Thyroid gland (tissue), 4 donors: ENCODE data around the gene MED13. TPM values are rescaled to one million over a fixed set of nuclear protein-coding genes. Genes with fewer than 3 reads are reported as not detected.
"Not testable (repeated sequence)": the region's sequence is repeated elsewhere in the genome, so short reads cannot be mapped to it uniquely, and the experiment has no call there.

ENCODE experiments used
- DNase-seq, 2 donors: peaks; one replicate each; pipeline ENCODE4 v3.0.0-alpha.2; 2019
- H3K27ac ChIP-seq, 3 donors: fragments of 200-600 bp; sonication (generic); 1 replicate in 2 of 3; 2 replicates in 1 of 3; pipeline ENCODE4 v1.5.1; 2016 to 2019; ENCODE audit warnings: mild to moderate bottlenecking in 1 of 3, moderate library complexity in 1 of 3
- H3K27me3 ChIP-seq: fragments of 200-600 bp; sonication (generic); one replicate; pipeline ENCODE4 v1.5.1; 2019
- H3K36me3 ChIP-seq, 2 donors: fragments of 200-600 bp; sonication (generic); one replicate each; pipeline ENCODE4 v1.5.1; 2016 to 2019
- H3K4me1 ChIP-seq, 2 donors: fragments of 200-600 bp; sonication (generic); one replicate each; pipeline ENCODE4 v1.5.1; 2017 to 2019
- H3K4me3 ChIP-seq, 3 donors: fragments of 200-600 bp; sonication (generic); replicated peaks in 1 of 3; 1 replicate in 2 of 3; 2 replicates in 1 of 3; pipeline ENCODE4 v1.5.1; 2016; ENCODE audit warnings: mild to moderate bottlenecking in 1 of 3
- H3K9me3 ChIP-seq: fragments of 200-600 bp; sonication (generic); one replicate; pipeline ENCODE4 v1.5.1; 2017
- POLR2A ChIP-seq, 2 donors: fragments of 450-650 bp; IDR thresholded peaks; one replicate each; pipeline ENCODE4 v1.6.1; 2017; ENCODE audit warnings: antibody characterized with exemption in 2 of 2, mild to moderate bottlenecking in 2 of 2, moderate library complexity in 1 of 2
- WGBS, 2 donors: methylation state at CpG; one replicate each; pipeline ENCODE4 v1.1.5; 2017; 5-methylcytosine and 5-hydroxymethylcytosine counted together
- intact Hi-C: fragments of 100-400 bp; cut with DNase I; formaldehyde crosslinking; loops from one replicate; pipeline ENCODE4 v1.15.1; 2023
- total RNA-seq, 4 donors: library from RNA; depleted of rRNA; stranded (reverse); fragments of >200 nt; gene quantifications; one replicate each; pipeline ENCODE4 v1.2.3, GENCODE V29; 2016
- TF ChIP-seq, protein P1 (sequence below), 6 experiments: fragments of 200-600 bp in 3 of 6; fragments of 450-650 bp in 3 of 6; sonication (generic) in 3 of 6; IDR thresholded peaks; one replicate each; pipeline ENCODE4 v1.5.1; 2016 to 2019; ENCODE audit warnings: antibody characterized with exemption in 6 of 6, mild to moderate bottlenecking in 2 of 6, inconsistent platforms in 1 of 6, moderate library complexity in 1 of 6

Gene MED13
- total RNA-seq, 4 donors from 2014 or later, result 58.9 to 156 (median 83.3) TPM

GRCh38 chr17:62004388-62004787 lies 60.7 kb downstream of the MED13 start:
- no peak for TF ChIP-seq POLR2A (IDR thresholded peaks at IDR 0.05)
- TF ChIP-seq, protein P1, sequence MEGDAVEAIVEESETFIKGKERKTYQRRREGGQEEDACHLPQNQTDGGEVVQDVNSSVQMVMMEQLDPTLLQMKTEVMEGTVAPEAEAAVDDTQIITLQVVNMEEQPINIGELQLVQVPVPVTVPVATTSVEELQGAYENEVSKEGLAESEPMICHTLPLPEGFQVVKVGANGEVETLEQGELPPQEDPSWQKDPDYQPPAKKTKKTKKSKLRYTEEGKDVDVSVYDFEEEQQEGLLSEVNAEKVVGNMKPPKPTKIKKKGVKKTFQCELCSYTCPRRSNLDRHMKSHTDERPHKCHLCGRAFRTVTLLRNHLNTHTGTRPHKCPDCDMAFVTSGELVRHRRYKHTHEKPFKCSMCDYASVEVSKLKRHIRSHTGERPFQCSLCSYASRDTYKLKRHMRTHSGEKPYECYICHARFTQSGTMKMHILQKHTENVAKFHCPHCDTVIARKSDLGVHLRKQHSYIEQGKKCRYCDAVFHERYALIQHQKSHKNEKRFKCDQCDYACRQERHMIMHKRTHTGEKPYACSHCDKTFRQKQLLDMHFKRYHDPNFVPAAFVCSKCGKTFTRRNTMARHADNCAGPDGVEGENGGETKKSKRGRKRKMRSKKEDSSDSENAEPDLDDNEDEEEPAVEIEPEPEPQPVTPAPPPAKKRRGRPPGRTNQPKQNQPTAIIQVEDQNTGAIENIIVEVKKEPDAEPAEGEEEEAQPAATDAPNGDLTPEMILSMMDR (IDR thresholded peaks at IDR 0.05), result no peak
- H3K4me1 ChIP-seq, result no peaks in the 10 kb centered on the region
- no peaks in the 10 kb centered on the region for H3K27me3 ChIP-seq
- DNase-seq, result no peak
- H3K36me3 ChIP-seq, result peaks cover 1 to 5% of the 10 kb centered on the region in 2 donors
- H3K9me3 ChIP-seq, result no peaks in the 10 kb centered on the region
- no peak overlapping the region for H3K27ac ChIP-seq
- intact Hi-C loops, result no loop called here
- no peak overlapping the region for H3K4me3 ChIP-seq

- DNase-seq, intact Hi-C loops, H3K4me1 ChIP-seq, H3K36me3 ChIP-seq, H3K4me3 ChIP-seq, H3K9me3 ChIP-seq, H3K27me3 ChIP-seq, H3K27ac ChIP-seq: not testable (repeated sequence)
- 92 to 94% methylated on average over 3 of the region's 3 CpGs for WGBS, 2 donors
These were observed 61.9 kb downstream of the MED13 start for GRCh38 chr17:62003141-62003540.

DNA sequence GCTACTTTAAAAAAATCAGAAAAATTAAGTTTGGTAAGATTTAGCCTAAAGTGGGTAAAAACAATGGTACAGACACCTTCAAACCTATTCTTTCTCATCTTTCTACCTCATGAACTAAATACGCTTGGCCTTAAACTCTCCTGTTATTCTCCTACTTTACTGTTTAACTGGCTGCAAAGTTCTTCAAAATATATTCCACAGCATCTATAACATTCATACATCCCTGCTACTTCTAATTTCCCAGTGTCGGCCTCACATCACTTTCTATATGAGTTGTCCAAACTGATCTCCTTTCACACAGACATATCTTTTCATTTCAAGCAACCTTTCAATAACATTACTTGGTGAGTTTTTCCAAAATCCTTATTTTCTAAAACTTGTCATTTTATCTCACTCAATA lies 64.0 kb downstream of the MED13 start:
- no peak overlapping the region for H3K4me3 ChIP-seq
- peaks cover 0 to 5% of the 10 kb centered on the region in 2 donors for H3K36me3 ChIP-seq
- DNase-seq, result no peak
- no peaks in the 10 kb centered on the region for H3K27me3 ChIP-seq
- TF ChIP-seq POLR2A (IDR thresholded peaks at IDR 0.05), result no peak
- intact Hi-C loops, result no loop called here
- H3K27ac ChIP-seq, result no peak overlapping the region
- WGBS, 2 donors, result 98 to 99% methylated on average over 2 of the region's 2 CpGs
- no peaks in the 10 kb centered on the region for H3K9me3 ChIP-seq
- H3K4me1 ChIP-seq, result peaks cover 12 to 13% of the 10 kb centered on the region in 2 donors

DNA sequence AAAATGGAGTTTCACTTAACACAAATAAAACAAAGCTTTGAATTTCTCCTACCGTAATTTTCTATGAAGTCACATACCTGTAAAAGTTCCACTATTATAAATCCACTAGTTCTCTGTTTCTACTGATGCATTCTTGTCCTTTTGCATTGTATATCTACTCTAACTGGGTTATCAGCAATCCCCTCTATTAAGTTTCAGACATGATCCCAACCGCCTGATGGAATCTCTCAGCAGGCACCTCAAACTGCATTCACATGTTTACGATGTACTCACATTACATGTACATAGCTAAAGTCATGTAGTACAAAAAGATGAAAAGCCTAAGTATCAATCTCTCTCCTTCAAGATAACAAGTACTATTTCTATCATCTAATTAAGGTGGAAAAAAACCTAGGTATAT lies 64.9 kb downstream of the MED13 start:
- DNase-seq, result no peak
- no peaks in the 10 kb centered on the region for H3K9me3 ChIP-seq
- H3K36me3 ChIP-seq, result peaks cover 0 to under 1% of the 10 kb centered on the region in 2 donors
- 96 to 99% methylated on average over 3 of the region's 3 CpGs for WGBS, 2 donors
- no peaks in the 10 kb centered on the region for H3K27me3 ChIP-seq
- H3K27ac ChIP-seq, result no peak overlapping the region
- peaks cover 12 to 13% of the 10 kb centered on the region in 2 donors for H3K4me1 ChIP-seq
- TF ChIP-seq, protein P1 (IDR thresholded peaks at IDR 0.05), result no peak
- no peak for TF ChIP-seq POLR2A (IDR thresholded peaks at IDR 0.05)
- no peak overlapping the region for H3K4me3 ChIP-seq
- intact Hi-C loops, result no loop called here

GRCh38 chr17:61998534-61998933 lies 66.5 kb downstream of the MED13 start:
- H3K4me3 ChIP-seq, H3K36me3 ChIP-seq, DNase-seq, H3K9me3 ChIP-seq, intact Hi-C loops, H3K27ac ChIP-seq, H3K27me3 ChIP-seq: not testable (repeated sequence)
- 95 to 96% methylated on average over 4 of the region's 4 CpGs for WGBS, 2 donors
- peaks cover 12 to 13% of the 10 kb centered on the region in 2 donors for H3K4me1 ChIP-seq

DNA sequence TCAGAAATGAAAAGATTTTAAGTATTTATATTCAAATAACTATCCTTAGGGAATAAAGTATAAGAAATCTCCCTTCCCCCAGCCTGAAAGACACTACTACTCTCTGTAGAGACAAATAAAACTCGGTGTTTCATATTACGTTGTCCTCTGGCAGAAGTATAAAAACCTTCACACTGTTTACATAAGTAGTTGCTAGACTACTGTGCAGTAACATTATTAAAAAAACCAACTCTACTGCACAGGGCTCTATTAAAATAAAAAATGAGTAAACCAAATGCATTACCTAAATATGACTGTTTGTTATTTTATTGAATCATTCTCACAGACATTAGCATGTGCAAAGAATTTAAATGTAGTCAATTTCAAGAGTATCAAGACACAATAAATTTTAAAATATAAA lies 67.4 kb downstream of the MED13 start:
- Histone ChIP-seq H3K4me3 (no peak overlapping the region), H3K9me3 (no peaks in the 10 kb centered on the region), H3K27me3 (no peaks in the 10 kb centered on the region), H3K4me1 (peaks cover 12 to 13% of the 10 kb centered on the region in 2 donors), H3K27ac (no peak overlapping the region), H3K36me3 (peaks cover 0 to 3% of the 10 kb centered on the region in 2 donors)
- intact Hi-C loops, result no loop called here
- TF ChIP-seq, protein P1 (IDR thresholded peaks at IDR 0.05), result no peak
- no peak for TF ChIP-seq POLR2A (IDR thresholded peaks at IDR 0.05)
- DNase-seq, result no peak
- 10 to 19% methylated on average over 2 of the region's 2 CpGs for WGBS, 2 donors
